Epithelial cell of esophagus (primary cell): ENCODE data around the gene TPP2.

Experiments used
- DNase-seq: peaks from one replicate; pipeline ENCODE4 v3.0.0; 2010; ENCODE audit warnings: low read depth
- H3K4me3 ChIP-seq: 2 replicates; pipeline ENCODE4 v1.5.1; 2011; ENCODE audit warnings: mild to moderate bottlenecking, low read length, control low read depth
- TF ChIP-seq, protein P1 (sequence below): IDR thresholded peaks from 2 replicates; pipeline ENCODE4 v1.5.1; 2011; ENCODE audit warnings: low read depth, mild to moderate bottlenecking, low read length, control low read depth, inconsistent platforms; ENCODE audit not compliant: insufficient read depth; ENCODE audit errors: missing control alignments

Gene TPP2

DNA sequence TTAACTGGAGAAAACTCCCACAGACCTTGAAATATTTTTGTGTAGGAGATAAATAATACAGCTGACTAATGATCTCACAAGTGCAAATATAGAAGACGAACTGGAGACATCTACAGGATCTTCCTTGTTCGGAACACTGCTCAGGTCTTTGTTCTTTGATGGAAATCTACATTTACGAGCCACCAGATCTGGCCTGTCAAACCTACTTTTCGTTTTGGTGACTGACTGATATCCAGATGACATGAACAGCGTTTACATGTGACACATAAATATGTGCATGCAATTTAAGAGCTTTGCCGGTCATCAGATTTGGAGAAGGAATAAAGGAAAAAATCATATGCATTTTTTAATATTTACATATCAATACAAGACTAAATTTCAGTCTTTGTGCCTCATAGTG, 24.5 kb upstream of the TPP2 start:
- DNase-seq = no peak
- no peak overlapping the region for H3K4me3 ChIP-seq
- TF ChIP-seq, protein P1, sequence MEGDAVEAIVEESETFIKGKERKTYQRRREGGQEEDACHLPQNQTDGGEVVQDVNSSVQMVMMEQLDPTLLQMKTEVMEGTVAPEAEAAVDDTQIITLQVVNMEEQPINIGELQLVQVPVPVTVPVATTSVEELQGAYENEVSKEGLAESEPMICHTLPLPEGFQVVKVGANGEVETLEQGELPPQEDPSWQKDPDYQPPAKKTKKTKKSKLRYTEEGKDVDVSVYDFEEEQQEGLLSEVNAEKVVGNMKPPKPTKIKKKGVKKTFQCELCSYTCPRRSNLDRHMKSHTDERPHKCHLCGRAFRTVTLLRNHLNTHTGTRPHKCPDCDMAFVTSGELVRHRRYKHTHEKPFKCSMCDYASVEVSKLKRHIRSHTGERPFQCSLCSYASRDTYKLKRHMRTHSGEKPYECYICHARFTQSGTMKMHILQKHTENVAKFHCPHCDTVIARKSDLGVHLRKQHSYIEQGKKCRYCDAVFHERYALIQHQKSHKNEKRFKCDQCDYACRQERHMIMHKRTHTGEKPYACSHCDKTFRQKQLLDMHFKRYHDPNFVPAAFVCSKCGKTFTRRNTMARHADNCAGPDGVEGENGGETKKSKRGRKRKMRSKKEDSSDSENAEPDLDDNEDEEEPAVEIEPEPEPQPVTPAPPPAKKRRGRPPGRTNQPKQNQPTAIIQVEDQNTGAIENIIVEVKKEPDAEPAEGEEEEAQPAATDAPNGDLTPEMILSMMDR = no peak

DNA sequence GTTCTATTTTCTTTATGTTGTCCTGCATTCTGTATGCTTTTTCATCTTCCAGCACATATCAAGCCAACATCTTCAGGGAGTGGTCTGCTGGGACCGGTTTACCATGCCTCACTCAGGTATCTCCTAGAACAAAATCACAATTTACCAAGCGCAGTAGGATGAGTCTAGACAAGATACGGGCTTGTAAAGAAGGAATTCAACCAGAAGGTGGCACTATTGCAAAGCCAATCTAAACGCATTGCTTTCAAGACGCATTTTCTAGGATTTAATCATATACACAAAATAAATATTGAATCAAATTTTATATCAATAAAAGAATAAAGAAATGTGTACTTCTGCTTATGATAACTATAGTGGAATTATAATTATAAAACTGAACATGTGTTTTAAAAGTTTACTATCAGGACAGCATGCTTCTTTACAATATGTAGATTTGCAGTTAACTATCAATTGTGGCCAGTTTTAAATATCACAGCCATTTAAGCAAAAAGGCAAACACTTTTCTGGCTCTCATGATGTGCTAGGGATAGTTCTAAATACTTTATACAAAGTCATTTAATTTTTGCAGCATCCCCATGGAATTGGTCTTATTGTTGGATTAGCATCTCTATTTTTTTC, 16.1 kb upstream of the TPP2 start:
- no peak overlapping the region for H3K4me3 ChIP-seq
- TF ChIP-seq, protein P1 = peak; percentile 70
- peak; percentile 82 for DNase-seq

DNA sequence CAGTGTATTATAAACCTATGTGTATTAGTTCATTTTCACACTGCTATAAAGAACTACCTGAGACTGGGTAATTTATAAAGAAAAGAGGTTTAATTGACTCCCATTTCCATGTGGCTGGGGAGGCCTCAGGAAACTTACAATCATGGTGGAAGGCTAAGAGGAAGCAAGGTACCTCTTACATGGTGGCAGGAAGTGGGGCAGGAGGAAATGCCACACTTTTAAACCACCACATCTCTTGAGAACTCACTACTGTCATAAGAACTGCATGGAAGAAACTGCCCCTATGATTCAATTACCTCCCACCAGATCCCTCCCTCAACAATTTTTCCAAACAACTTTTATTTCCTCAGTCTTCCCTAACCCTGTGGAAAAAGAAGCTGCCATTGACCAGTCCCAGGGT, 14.5 kb upstream of the TPP2 start:
- DNase-seq = no peak
- H3K4me3 ChIP-seq = no peak overlapping the region

DNA sequence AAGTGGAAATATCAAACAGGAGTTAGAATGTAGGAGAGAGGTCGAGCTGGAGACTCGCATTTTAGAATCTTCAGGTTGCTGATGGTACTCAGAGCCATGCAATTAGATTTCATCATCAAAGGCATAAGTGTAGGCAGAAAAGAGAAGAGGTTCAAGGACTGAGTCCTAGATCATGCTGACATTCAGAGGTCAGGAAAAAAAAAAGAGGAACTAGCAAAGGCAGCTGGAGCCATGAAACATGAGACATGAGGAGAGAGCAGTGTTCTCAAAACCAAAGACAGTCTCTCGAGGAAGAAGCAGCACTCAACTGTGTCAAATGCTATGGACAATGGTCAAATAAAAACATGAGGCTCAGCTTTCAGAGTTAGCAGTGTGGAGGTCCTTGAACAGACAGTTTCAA, 12.4 kb upstream of the TPP2 start:
- TF ChIP-seq, protein P1 = no peak
- DNase-seq = no peak

More for the DNA sequence above, 14.5 kb upstream of the TPP2 start:
- TF ChIP-seq, protein P1 = no peak

DNA sequence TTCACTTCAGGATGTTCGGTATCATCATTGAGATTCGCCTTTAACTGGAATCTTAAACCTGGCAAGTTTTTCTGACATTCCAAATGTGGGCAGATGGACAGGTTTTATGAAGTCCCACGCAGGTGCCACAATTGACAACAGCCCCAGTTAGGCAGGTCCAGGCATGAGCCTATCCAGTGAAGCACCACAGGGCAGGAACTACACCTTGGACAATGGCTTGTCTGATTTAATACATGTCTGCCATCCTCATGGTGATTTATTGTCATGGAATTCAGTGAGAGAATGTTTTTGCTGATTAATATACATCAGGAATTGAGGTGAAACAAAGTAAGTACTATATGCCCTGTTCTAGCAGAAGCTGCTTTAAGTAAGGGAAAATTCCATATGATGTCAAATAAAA, 10.2 kb upstream of the TPP2 start:
- no peak overlapping the region for H3K4me3 ChIP-seq
- DNase-seq = peak; percentile 89
- TF ChIP-seq, protein P1 = no peak

More for the DNA sequence above, 12.4 kb upstream of the TPP2 start:
- H3K4me3 ChIP-seq = no peak overlapping the region

DNA sequence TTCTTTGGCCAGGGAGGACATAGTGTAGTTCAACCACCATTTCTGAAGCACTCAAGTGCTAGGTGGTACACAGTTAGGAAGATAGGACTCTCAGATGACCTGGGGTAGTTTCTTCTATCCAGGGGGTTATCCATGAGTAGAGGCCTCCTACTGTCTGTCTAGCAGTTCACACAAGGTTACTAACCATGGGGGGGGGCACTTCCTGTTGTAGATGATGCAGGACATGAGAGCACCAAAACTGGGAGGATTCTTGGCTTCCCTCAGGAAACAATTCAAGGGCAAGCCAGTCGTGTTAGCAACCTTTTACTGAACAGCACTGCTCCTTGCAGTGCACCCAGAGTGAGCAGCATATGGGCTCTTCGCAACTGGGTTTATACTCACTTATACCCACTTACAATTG, 8.9 kb upstream of the TPP2 start:
- TF ChIP-seq, protein P1 = no peak
- H3K4me3 ChIP-seq = no peak overlapping the region
- no peak for DNase-seq

DNA sequence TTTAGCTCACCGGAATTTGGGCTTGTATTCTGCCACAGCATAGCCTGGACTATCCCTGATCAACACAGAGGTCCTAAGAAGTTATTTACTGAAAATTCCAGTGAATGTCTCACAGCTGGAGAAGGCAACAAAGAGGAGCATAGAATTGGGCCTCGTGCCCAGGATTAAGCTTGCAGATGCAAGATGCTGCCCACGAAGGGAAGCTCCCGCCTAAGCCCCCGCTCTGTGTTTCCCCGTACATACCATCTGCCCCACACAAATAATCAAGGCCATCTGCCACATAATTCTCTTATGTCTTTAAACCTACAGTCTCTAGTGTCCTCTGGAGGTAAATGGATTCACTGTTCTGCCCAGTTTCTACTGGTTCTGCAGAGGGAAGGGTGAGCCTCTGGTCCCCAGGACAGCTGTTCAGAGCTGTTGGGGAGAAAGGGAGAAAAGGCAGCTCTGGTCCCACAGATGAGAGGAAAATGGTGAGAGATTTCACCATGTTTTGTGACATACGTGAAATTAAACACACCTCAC, 7.4 kb upstream of the TPP2 start:
- no peak overlapping the region for H3K4me3 ChIP-seq
- no peak for DNase-seq
- TF ChIP-seq, protein P1 = no peak
